Uterus (tissue), 2 donors: ENCODE data around the gene MACC1.

Source experiments
- POLR2A ChIP-seq, 2 donors: fragments of 450-650 bp; IDR thresholded peaks; one replicate each; pipeline ENCODE4 v1.6.1; 2016; ENCODE audit warnings: antibody characterized with exemption in 2 of 2, mild to moderate bottlenecking in 1 of 2, moderate library complexity in 1 of 2
- TF ChIP-seq, protein P1 (sequence below), 4 experiments: fragments of 200-600 bp in 2 of 4; fragments of 450-650 bp in 2 of 4; sonication (generic) in 2 of 4; IDR thresholded peaks; one replicate each; pipeline ENCODE4 v1.5.1; 2016 to 2019; ENCODE audit warnings: antibody characterized with exemption in 4 of 4, mild to moderate bottlenecking in 2 of 4, moderate library complexity in 1 of 4

DNA sequence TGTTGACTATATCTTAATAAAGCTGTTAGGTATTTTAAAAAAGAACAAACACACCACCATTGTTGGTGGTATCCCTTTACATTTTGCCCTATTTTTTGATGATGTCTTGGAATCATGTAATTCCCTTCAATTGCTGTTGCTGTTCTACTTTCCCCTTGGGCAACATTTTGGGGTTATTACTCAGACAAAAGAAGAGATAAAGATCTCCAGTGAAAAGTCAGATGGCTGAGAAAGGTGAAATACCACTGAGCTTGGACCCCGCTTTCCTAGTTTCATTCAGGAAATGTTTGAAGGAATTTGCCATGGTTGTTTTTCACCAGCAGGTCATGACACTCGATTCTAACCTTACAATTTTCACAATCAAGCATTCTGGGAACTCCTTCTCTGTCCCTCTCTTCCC is 84.6 kb downstream of the MACC1 start:
- TF ChIP-seq, protein P1, sequence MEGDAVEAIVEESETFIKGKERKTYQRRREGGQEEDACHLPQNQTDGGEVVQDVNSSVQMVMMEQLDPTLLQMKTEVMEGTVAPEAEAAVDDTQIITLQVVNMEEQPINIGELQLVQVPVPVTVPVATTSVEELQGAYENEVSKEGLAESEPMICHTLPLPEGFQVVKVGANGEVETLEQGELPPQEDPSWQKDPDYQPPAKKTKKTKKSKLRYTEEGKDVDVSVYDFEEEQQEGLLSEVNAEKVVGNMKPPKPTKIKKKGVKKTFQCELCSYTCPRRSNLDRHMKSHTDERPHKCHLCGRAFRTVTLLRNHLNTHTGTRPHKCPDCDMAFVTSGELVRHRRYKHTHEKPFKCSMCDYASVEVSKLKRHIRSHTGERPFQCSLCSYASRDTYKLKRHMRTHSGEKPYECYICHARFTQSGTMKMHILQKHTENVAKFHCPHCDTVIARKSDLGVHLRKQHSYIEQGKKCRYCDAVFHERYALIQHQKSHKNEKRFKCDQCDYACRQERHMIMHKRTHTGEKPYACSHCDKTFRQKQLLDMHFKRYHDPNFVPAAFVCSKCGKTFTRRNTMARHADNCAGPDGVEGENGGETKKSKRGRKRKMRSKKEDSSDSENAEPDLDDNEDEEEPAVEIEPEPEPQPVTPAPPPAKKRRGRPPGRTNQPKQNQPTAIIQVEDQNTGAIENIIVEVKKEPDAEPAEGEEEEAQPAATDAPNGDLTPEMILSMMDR (IDR thresholded peaks at IDR 0.05) = no peak
- TF ChIP-seq POLR2A (IDR thresholded peaks at IDR 0.05) = no peak
